Breast epithelium (tissue), 3 donors: ENCODE results near the gene HOXD9.

Experiments
- POLR2A ChIP-seq: fragments of 450-650 bp; IDR thresholded peaks from one replicate; pipeline ENCODE4 v1.6.1; 2016; ENCODE audit warnings: antibody characterized with exemption, mild to moderate bottlenecking, moderate library complexity
- TF ChIP-seq, protein P1 (sequence below), 3 donors: fragments of 450-650 bp; IDR thresholded peaks; one replicate each; pipeline ENCODE4 v1.5.1; 2016 to 2017; ENCODE audit warnings: antibody characterized with exemption in 3 of 3, mild to moderate bottlenecking in 3 of 3, moderate library complexity in 3 of 3

DNA sequence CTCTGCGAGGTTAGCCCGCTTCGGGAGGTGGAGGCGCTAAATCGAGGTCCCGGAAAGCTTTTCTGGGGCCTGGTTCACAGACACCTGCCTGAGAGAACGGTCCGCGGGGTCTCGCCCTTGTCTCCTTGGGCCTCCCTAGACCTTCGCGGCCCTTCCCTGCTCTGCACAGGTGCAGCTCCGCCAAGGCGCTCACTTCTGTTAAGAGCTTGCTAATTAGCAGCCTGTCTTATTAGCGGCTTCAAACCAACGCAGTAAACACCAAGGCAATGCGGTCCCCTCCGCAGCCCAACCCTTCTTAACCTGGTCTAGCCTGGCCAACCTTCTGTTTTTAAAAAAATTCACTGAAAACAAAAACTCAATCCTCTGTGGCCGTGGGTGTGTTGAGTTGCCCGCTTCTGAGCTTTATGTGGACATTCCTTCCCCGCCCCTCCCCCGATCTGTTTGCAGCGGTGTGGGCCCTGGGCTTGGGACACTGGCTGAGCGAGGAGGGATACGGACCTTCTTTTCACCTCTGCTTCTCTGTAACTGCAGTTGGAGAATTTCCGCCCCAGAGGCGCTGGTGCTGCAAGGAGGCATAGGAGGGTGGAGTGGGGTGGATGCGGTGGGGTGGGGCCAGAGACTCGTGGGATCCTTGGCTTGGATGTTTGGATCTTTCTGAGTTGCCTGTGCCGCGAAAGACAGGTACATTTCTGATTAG lies 25.4 kb downstream of the HOXD9 start:
- TF ChIP-seq, protein P1, sequence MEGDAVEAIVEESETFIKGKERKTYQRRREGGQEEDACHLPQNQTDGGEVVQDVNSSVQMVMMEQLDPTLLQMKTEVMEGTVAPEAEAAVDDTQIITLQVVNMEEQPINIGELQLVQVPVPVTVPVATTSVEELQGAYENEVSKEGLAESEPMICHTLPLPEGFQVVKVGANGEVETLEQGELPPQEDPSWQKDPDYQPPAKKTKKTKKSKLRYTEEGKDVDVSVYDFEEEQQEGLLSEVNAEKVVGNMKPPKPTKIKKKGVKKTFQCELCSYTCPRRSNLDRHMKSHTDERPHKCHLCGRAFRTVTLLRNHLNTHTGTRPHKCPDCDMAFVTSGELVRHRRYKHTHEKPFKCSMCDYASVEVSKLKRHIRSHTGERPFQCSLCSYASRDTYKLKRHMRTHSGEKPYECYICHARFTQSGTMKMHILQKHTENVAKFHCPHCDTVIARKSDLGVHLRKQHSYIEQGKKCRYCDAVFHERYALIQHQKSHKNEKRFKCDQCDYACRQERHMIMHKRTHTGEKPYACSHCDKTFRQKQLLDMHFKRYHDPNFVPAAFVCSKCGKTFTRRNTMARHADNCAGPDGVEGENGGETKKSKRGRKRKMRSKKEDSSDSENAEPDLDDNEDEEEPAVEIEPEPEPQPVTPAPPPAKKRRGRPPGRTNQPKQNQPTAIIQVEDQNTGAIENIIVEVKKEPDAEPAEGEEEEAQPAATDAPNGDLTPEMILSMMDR (IDR thresholded peaks at IDR 0.05): no peak
- TF ChIP-seq POLR2A: no peak
